Esophagus squamous epithelium (tissue), 4 donors: Measurements from ENCODE around the gene BRMS1.

Experiments
- POLR2A ChIP-seq, 4 donors: fragments of 450-650 bp; IDR thresholded peaks; one replicate each; pipeline ENCODE4 v1.6.1; 2017; ENCODE audit warnings: antibody characterized with exemption in 4 of 4, mild to moderate bottlenecking in 4 of 4, moderate library complexity in 3 of 4
- TF ChIP-seq, protein P1 (sequence below), 6 experiments: fragments of 450-650 bp in 4 of 6; fragments of 200-600 bp in 2 of 6; sonication (generic) in 2 of 6; IDR thresholded peaks; one replicate each; pipeline ENCODE4 v1.5.1; 2016 to 2019; ENCODE audit warnings: antibody characterized with exemption in 6 of 6, mild to moderate bottlenecking in 4 of 6, moderate library complexity in 4 of 6

DNA sequence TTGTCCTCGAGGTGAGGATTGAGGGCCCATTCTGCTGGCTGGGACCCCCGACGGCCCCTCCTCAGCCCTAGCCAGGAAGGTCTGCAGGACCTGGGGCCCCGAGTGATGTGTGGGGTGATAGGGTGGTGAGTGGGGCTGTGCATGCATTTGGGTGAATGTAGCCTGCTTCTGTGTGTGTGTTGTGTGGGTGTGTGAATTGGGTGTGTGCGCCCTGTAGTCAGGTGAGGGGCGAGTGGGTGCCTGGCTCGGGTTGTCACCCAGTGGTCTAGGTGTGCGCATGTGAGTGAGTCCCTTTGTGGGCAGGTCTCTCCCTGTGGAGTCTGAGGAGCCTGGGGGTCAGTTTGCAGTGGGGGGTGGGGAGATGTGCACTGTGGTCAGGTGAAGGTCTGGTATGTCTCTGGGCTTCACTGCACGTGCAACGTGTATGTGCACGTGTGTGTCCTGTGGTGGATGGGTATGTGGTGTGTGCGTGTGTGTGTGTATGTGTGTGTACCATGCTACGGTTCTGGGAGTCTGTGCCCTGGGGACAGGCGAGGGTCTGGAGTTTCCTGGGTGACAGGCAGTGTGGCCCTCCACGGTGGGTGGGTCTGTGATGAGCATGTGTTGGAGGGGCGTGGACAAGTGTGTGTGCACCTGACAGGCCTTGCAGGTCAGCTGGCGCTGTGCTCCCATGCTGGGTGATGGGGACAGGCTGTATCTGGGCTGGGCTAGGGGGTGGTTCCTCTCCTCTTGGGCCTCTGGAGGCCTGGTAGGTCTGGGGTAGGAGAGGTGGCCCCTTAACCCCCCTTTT is 52.2 kb downstream of the BRMS1 start:
- TF ChIP-seq, protein P1, sequence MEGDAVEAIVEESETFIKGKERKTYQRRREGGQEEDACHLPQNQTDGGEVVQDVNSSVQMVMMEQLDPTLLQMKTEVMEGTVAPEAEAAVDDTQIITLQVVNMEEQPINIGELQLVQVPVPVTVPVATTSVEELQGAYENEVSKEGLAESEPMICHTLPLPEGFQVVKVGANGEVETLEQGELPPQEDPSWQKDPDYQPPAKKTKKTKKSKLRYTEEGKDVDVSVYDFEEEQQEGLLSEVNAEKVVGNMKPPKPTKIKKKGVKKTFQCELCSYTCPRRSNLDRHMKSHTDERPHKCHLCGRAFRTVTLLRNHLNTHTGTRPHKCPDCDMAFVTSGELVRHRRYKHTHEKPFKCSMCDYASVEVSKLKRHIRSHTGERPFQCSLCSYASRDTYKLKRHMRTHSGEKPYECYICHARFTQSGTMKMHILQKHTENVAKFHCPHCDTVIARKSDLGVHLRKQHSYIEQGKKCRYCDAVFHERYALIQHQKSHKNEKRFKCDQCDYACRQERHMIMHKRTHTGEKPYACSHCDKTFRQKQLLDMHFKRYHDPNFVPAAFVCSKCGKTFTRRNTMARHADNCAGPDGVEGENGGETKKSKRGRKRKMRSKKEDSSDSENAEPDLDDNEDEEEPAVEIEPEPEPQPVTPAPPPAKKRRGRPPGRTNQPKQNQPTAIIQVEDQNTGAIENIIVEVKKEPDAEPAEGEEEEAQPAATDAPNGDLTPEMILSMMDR (IDR thresholded peaks at IDR 0.05), result no peak
- no peak for TF ChIP-seq POLR2A (IDR thresholded peaks at IDR 0.05)
